Measurements from ENCODE around the gene FLVCR2.

GRCh38 chr14:75602503-75602902 lies 24.1 kb downstream of the FLVCR2 start:
- TF ChIP-seq, protein P1, sequence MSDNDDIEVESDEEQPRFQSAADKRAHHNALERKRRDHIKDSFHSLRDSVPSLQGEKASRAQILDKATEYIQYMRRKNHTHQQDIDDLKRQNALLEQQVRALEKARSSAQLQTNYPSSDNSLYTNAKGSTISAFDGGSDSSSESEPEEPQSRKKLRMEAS (IDR thresholded peaks at IDR 0.05; ENCODE audit: low read depth), result no peak
- no peak for TF ChIP-seq YY1 (IDR thresholded peaks at IDR 0.05; ENCODE audit: low read depth)
- no peak for TF ChIP-seq EZH2phosphoT487 (IDR thresholded peaks at IDR 0.05; ENCODE audit: borderline replicate concordance, low read depth)
- TF ChIP-seq, protein P2, sequence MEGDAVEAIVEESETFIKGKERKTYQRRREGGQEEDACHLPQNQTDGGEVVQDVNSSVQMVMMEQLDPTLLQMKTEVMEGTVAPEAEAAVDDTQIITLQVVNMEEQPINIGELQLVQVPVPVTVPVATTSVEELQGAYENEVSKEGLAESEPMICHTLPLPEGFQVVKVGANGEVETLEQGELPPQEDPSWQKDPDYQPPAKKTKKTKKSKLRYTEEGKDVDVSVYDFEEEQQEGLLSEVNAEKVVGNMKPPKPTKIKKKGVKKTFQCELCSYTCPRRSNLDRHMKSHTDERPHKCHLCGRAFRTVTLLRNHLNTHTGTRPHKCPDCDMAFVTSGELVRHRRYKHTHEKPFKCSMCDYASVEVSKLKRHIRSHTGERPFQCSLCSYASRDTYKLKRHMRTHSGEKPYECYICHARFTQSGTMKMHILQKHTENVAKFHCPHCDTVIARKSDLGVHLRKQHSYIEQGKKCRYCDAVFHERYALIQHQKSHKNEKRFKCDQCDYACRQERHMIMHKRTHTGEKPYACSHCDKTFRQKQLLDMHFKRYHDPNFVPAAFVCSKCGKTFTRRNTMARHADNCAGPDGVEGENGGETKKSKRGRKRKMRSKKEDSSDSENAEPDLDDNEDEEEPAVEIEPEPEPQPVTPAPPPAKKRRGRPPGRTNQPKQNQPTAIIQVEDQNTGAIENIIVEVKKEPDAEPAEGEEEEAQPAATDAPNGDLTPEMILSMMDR (IDR thresholded peaks at IDR 0.05), result no peak
- no peak for TF ChIP-seq TCF12 (IDR thresholded peaks at IDR 0.05)
- no peak for TF ChIP-seq EP300 (IDR thresholded peaks at IDR 0.05; ENCODE audit: borderline replicate concordance in 1 of 2, low read depth in 1 of 2, low read length in 1 of 2)

All from SK-N-SH (cell line).